ENCODE measurements around the gene BRMS1L. TPM values are rescaled to one million over a fixed set of nuclear protein-coding genes. Genes with fewer than 3 reads are reported as not detected.
A peak's percentile ranks its signal among the peaks of the same experiment; 100 is the strongest.

Gene BRMS1L
- total and polyA plus RNA-seq, 2 of the 13 experiments (the other 11 are each of a cell fraction or from before 2014, with no cell fraction given), result 21.1 to 23.8 TPM

DNA sequence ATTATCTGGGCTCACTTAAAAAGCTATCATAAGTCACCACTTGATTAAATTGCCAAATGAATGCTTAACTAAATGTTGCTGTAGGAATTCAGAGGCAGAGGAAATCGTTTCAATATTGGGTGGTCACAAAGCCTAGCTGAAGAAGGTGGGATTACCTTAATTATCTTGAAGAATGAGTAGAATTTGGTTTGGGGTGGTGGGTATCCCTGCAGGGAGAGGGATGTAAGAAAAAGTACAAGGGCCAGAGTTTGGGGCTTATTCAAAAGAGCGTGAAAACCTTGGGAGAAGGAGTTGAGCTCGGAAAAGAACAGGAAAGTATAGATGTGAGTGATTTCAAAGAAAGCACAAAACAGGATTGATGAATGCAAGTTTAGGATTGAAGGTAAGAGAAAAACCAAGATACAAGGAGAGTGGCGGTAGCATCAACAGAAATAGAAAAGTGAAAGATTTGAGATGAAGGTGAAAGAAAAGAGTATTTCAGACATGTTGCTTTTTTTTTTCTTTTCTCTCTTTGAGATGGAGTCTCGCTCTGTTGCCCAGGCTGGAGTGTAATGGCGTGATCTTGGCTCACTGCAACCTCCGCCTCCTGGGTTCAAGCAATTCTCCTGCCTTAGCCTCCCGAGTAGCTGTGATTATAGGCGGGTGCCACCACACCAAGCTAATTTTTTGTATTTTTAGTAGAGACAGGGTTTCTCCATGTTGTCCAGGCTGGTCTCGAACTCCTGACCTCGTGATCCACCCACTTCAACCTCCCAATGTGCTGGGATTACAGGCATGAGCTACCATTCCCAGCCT, 1.7 kb downstream of the BRMS1L start:
- Histone ChIP-seq H3K79me2 (ENCODE audit: insufficient read depth, low read length) (peaks cover 18% of the 10 kb centered on the region), H3K27me3 (ENCODE audit: control insufficient read depth in 1 of 2, insufficient read depth in 2 of 2, low read length in 2 of 2) (no peaks in the 10 kb centered on the region; a peak in 1 of 5 replicates), H3K36me3 (replicated peaks in 1 of 2; ENCODE audit: control insufficient read depth in 1 of 2, insufficient read depth in 2 of 2, low read length in 2 of 2) (peaks cover 7 to 14% of the 10 kb centered on the region in 2 experiments), H4K20me1 (ENCODE audit: insufficient read depth, low read length) (no peaks in the 10 kb centered on the region), H2AFZ (ENCODE audit: low read length) (no peak overlapping the region), H3K27ac (ENCODE audit: extremely low read length, insufficient read depth, low read length) (no peak overlapping the region), H3K4me2 (ENCODE audit: low read depth, low read length) (peak overlapping the region; percentile 83), H3K9ac (ENCODE audit: insufficient read depth, low read depth, low read length) (peak overlapping the region; percentile 97; the same call in 1 of the 2 replicates), H3K4me3 (replicated peaks in 1 of 3; ENCODE audit: insufficient read depth in 1 of 3, low read depth in 2 of 3, low read length in 3 of 3) (peak overlapping the region; percentile 78 to 99 (median 95); a peak in 5 of 6 replicates), H3K9me3 (ENCODE audit: low read length) (no peaks in the 10 kb centered on the region), H3K4me1 (ENCODE audit: insufficient read depth, low read length) (peaks cover 31% of the 10 kb centered on the region)
- BruUV-seq (replicated peaks), result no TSS peak
- intact Hi-C loops (cut with micrococcal nuclease; ENCODE audit: unreplicated experiment) (no loop called here), in situ Hi-C loops (cut with HindIII; ENCODE audit: extremely low pct_ligation_motif_present, low pct_unique_long_range_greater_than_20kb) (no loop called here)
- no peak for ATAC-seq
- POLR2A ChIA-PET, result interaction anchor here (2.2 to 3.0 kb wide), 3 partner anchors 8 to 20 kb away, joined by 21 to 81 read pairs (median 30); partner anchors contain the start of gene RALGAPA1
- CTCF ChIA-PET (ENCODE audit: low intra/inter-chr PET ratio, low total read pairs), result no interaction called here
- FAIRE-seq, result no peak
- no peak for DNase-seq (ENCODE audit: low spot score)
- WGBS (ENCODE audit: low lambda C conversion rate), result 87% methylated on average over 11 of the region's 11 CpGs
- TF ChIP-seq MTA1 (CRISPR knock-in tag; IDR thresholded peaks at IDR 0.05; ENCODE audit: borderline replicate concordance) (0 out of 2 replicates have a peak, but pooled peaks have one; percentile 11), IKZF4 (CRISPR knock-in tag; IDR thresholded peaks at IDR 0.05; ENCODE audit: borderline replicate concordance, low read depth, not compliant biosample characterization) (peak; percentile 61), ZNF224 (CRISPR knock-in tag; IDR thresholded peaks at IDR 0.05) (0 out of 2 replicates have a peak, but pooled peaks have one; percentile 20), ATF7 (IDR thresholded peaks at IDR 0.05) (no peak), ATF7 (CRISPR knock-in tag; IDR thresholded peaks at IDR 0.05) (no peak), NRL (CRISPR knock-in tag; IDR thresholded peaks at IDR 0.05; ENCODE audit: borderline replicate concordance) (0 out of 2 replicates have a peak, but pooled peaks have one; percentile 71), CAMTA2 (CRISPR knock-in tag; IDR thresholded peaks at IDR 0.05; ENCODE audit: borderline replicate concordance) (0 out of 2 replicates have a peak, but pooled peaks have one; percentile 35), SMYD3 (CRISPR knock-in tag; IDR thresholded peaks at IDR 0.05) (0 out of 2 replicates have a peak, but pooled peaks have one; percentile 60), ZNF615 (CRISPR knock-in tag; IDR thresholded peaks at IDR 0.05; ENCODE audit: borderline replicate concordance) (0 out of 2 replicates have a peak, but pooled peaks have one; percentile 2), JUN (CRISPR knock-in tag; IDR thresholded peaks at IDR 0.05) (0 out of 2 replicates have a peak, but pooled peaks have one; percentile 22), NFYC (CRISPR knock-in tag; IDR thresholded peaks at IDR 0.05) (0 out of 2 replicates have a peak, but pooled peaks have one; percentile 6), NCOA2 (CRISPR knock-in tag; IDR thresholded peaks at IDR 0.05) (0 out of 2 replicates have a peak, but pooled peaks have one; percentile 21), ZNF121 (CRISPR knock-in tag; IDR thresholded peaks at IDR 0.05) (peak; percentile 36; the same call in 1 of the 2 replicates), ZNF510 (CRISPR knock-in tag; IDR thresholded peaks at IDR 0.05; ENCODE audit: low read depth) (0 out of 2 replicates have a peak, but pooled peaks have one; percentile 58)
- TF ChIP-seq, protein P1, sequence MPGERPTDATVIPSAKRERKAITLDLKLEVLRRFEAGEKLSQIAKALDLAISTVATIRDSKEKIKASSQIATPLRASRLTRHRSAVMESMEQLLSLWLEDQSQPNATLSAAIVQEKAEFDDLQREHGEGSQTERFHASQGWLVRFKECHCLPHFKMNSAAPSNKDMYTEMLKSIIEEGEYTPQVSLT (CRISPR knock-in tag; IDR thresholded peaks at IDR 0.05; ENCODE audit: borderline replicate concordance, low read depth), result 0 out of 2 replicates have a peak, but pooled peaks have one; percentile 2
- TF ChIP-seq, protein P2, sequence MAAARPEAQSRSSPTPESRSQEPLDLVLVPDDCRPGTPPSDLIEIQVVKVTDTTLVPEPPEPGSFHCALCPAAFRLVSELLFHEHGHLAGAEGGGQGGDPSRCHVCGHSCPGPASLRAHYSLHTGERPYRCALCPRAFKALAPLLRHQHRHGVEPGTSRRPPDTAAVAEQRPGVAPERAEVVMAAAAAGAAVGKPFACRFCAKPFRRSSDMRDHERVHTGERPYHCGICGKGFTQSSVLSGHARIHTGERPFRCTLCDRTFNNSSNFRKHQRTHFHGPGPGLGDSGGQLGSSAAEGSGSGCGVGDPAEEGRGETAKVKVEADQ (CRISPR knock-in tag; IDR thresholded peaks at IDR 0.05; ENCODE audit: borderline replicate concordance), result peak; percentile 35; the same call in 1 of the 2 replicates
- TF ChIP-seq, protein P3, sequence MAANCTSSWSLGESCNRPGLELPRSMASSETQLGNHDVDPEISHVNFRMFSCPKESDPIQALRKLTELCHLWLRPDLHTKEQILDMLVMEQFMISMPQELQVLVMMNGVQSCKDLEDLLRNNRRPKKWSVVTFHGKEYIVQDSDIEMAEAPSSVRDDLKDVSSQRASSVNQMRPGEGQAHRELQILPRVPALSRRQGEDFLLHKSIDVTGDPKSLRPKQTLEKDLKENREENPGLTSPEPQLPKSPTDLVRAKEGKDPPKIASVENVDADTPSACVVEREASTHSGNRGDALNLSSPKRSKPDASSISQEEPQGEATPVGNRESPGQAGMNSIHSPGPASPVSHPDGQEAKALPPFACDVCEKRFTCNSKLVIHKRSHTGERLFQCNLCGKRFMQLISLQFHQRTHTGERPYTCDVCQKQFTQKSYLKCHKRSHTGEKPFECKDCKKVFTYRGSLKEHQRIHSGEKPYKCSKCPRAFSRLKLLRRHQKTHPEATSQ (CRISPR knock-in tag; IDR thresholded peaks at IDR 0.05; ENCODE audit: borderline replicate concordance), result 0 out of 2 replicates have a peak, but pooled peaks have one; percentile 45
- TF ChIP-seq, protein P4, sequence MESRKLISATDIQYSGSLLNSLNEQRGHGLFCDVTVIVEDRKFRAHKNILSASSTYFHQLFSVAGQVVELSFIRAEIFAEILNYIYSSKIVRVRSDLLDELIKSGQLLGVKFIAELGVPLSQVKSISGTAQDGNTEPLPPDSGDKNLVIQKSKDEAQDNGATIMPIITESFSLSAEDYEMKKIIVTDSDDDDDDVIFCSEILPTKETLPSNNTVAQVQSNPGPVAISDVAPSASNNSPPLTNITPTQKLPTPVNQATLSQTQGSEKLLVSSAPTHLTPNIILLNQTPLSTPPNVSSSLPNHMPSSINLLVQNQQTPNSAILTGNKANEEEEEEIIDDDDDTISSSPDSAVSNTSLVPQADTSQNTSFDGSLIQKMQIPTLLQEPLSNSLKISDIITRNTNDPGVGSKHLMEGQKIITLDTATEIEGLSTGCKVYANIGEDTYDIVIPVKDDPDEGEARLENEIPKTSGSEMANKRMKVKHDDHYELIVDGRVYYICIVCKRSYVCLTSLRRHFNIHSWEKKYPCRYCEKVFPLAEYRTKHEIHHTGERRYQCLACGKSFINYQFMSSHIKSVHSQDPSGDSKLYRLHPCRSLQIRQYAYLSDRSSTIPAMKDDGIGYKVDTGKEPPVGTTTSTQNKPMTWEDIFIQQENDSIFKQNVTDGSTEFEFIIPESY (CRISPR knock-in tag; IDR thresholded peaks at IDR 0.05), result 0 out of 2 replicates have a peak, but pooled peaks have one; percentile 4

Data from HepG2 (cell line).